HG03439 (cell line): ENCODE measurements around the gene ZNF574.
"Not testable (repeated sequence)": the region's sequence is repeated elsewhere in the genome, so short reads cannot be mapped to it uniquely, and the experiment has no call there.

ENCODE experiments used
- ATAC-seq: cut with Tn5 transposase; IDR thresholded peaks from one replicate; pipeline ENCODE4 v1.9.1; 2021; ENCODE audit warnings: mild to moderate bottlenecking, moderate library complexity; ENCODE audit not compliant: unreplicated experiment

The ZNF574 gene

GRCh38 chr19:42098781-42099180, 22.8 kb downstream of the ZNF574 start:
- no peak for ATAC-seq

GRCh38 chr19:42099336-42099925, 23.5 kb downstream of the ZNF574 start:
- no peak for ATAC-seq

- ATAC-seq = not testable (repeated sequence)
These were observed 24.3 kb downstream of the ZNF574 start for GRCh38 chr19:42100241-42100640.

- ATAC-seq = no peak
These were observed 26.9 kb downstream of the ZNF574 start for GRCh38 chr19:42102877-42103276.

GRCh38 chr19:42105368-42105767, 29.4 kb downstream of the ZNF574 start:
- ATAC-seq = no peak

GRCh38 chr19:42108527-42109389, 32.8 kb downstream of the ZNF574 start:
- ATAC-seq = peak; percentile 70

- ATAC-seq = no peak
These were observed 33.9 kb downstream of the ZNF574 start for GRCh38 chr19:42109896-42110295.

GRCh38 chr19:42110658-42111057, 34.7 kb downstream of the ZNF574 start:
- no peak for ATAC-seq

GRCh38 chr19:42111384-42111783, 35.4 kb downstream of the ZNF574 start:
- no peak for ATAC-seq

- no peak for ATAC-seq
These were observed 35.8 kb downstream of the ZNF574 start for GRCh38 chr19:42111811-42112210.

GRCh38 chr19:42113641-42114348, 37.8 kb downstream of the ZNF574 start:
- peak; percentile 33 for ATAC-seq

GRCh38 chr19:42114412-42114811, 38.4 kb downstream of the ZNF574 start:
- peak; percentile 49 for ATAC-seq

GRCh38 chr19:42115219-42115618, 39.3 kb downstream of the ZNF574 start:
- ATAC-seq = no peak

GRCh38 chr19:42115705-42116104, 39.7 kb downstream of the ZNF574 start:
- ATAC-seq = no peak

- no peak for ATAC-seq
These were observed 40.5 kb downstream of the ZNF574 start for GRCh38 chr19:42116308-42117075.

GRCh38 chr19:42117076-42117475, 41.1 kb downstream of the ZNF574 start:
- no peak for ATAC-seq

- no peak for ATAC-seq
These were observed 44.5 kb downstream of the ZNF574 start for GRCh38 chr19:42120276-42120980.

- ATAC-seq = no peak
These were observed 45.2 kb downstream of the ZNF574 start for GRCh38 chr19:42121036-42121621.

- no peak for ATAC-seq
These were observed 45.7 kb downstream of the ZNF574 start for GRCh38 chr19:42121656-42122069.
